Keratinocyte (primary cell): Measurements from ENCODE around the gene MRGPRF. TPM values are rescaled to one million over a fixed set of nuclear protein-coding genes. Genes with fewer than 3 reads are reported as not detected.

Experiments
- DNase-seq: peaks from one replicate; pipeline ENCODE4 v3.0.0-alpha.2; 2011; ENCODE audit warnings: low read depth, missing footprints, low spot score
- FAIRE-seq: peaks from 2 replicates; lab custom pipeline; 2011; peaks lifted over from hg19 to GRCh38; lab: Jason Lieb, UNC
- H2AFZ ChIP-seq: 2 replicates; pipeline ENCODE4 v1.6.0; 2012; ENCODE audit warnings: low read length, control low read depth, inconsistent platforms; ENCODE audit not compliant: control insufficient read depth
- H3K27ac ChIP-seq: 2 replicates; pipeline ENCODE4 v1.5.1; 2011; ENCODE audit warnings: low read length; ENCODE audit not compliant: control insufficient read depth, insufficient read depth
- H3K27me3 ChIP-seq: 3 replicates; pipeline ENCODE4 v1.6.0; 2011; ENCODE audit warnings: low read length; ENCODE audit not compliant: control insufficient read depth, insufficient read depth; ENCODE audit errors: extremely low read depth
- H3K36me3 ChIP-seq, 2 experiments: 2 replicates in 1 of 2; 3 replicates in 1 of 2; pipeline ENCODE4 v1.5.1; 2011; ENCODE audit warnings: low read length in 2 of 2, mild to moderate bottlenecking in 1 of 2; ENCODE audit not compliant: control insufficient read depth in 2 of 2, insufficient read depth in 2 of 2; ENCODE audit errors: extremely low read depth in 1 of 2
- H3K4me1 ChIP-seq: 3 replicates; pipeline ENCODE4 v1.5.1; 2011; ENCODE audit warnings: low read length; ENCODE audit not compliant: control insufficient read depth, insufficient read depth; ENCODE audit errors: extremely low read depth
- H3K4me2 ChIP-seq: 3 replicates; pipeline ENCODE4 v1.6.0; 2011; ENCODE audit warnings: low read depth, low read length; ENCODE audit not compliant: control insufficient read depth, insufficient read depth; ENCODE audit errors: extremely low read depth
- H3K4me3 ChIP-seq, 3 experiments: fragments of 200-600 bp in 1 of 3; sonication (generic) in 1 of 3; 2 replicates in 2 of 3; 3 replicates in 1 of 3; pipeline ENCODE4 v1.5.1; 2011 to 2016; ENCODE audit warnings: low read length in 3 of 3, mild to moderate bottlenecking in 3 of 3, control low read depth in 2 of 3, inconsistent platforms in 1 of 3, low read depth in 1 of 3, mixed read lengths in 1 of 3, mixed run types in 1 of 3, moderate library complexity in 1 of 3; ENCODE audit not compliant: control insufficient read depth in 2 of 3, insufficient read depth in 2 of 3; ENCODE audit errors: extremely low read depth in 1 of 3
- H3K79me2 ChIP-seq: 2 replicates; pipeline ENCODE4 v1.6.0; 2012; ENCODE audit warnings: low read length; ENCODE audit not compliant: control insufficient read depth, insufficient read depth
- H3K9ac ChIP-seq: 3 replicates; pipeline ENCODE4 v1.6.0; 2011; ENCODE audit warnings: low read length; ENCODE audit not compliant: control insufficient read depth, insufficient read depth; ENCODE audit errors: extremely low read depth
- H3K9me1 ChIP-seq: 3 replicates; pipeline ENCODE4 v1.6.0; 2011; ENCODE audit warnings: low read length; ENCODE audit not compliant: control insufficient read depth, insufficient read depth; ENCODE audit errors: extremely low read depth
- H3K9me3 ChIP-seq: 2 replicates; pipeline ENCODE4 v1.5.1; 2012; ENCODE audit warnings: low read depth, low read length; ENCODE audit not compliant: control insufficient read depth
- H4K20me1 ChIP-seq: 3 replicates; pipeline ENCODE4 v1.6.0; 2011; ENCODE audit warnings: low read length; ENCODE audit not compliant: control insufficient read depth, insufficient read depth; ENCODE audit errors: extremely low read depth
- CTCF ChIP-seq, 3 experiments: IDR thresholded peaks in 1 of 3; conservative IDR thresholded peaks in 1 of 3; optimal IDR thresholded peaks in 1 of 3; 2 replicates in 2 of 3; 3 replicates in 1 of 3; pipeline versions ENCODE3 to v1.5.1; 2011; ENCODE audit warnings: low read length in 3 of 3, mild to moderate bottlenecking in 3 of 3, moderate library complexity in 2 of 3, control low read depth in 1 of 3, inconsistent platforms in 1 of 3; ENCODE audit not compliant: insufficient read depth in 2 of 3; ENCODE audit errors: extremely low read depth in 1 of 3
- EZH2 ChIP-seq: IDR thresholded peaks from one replicate; pipeline ENCODE4 v1.6.1; 2012; ENCODE audit warnings: inconsistent platforms, mild to moderate bottlenecking, low read length, moderate library complexity
- dilution Hi-C: fragments of 300-500 bp; cut with MboI; formaldehyde crosslinking; loops from one replicate; pipeline ENCODE4 v1.7.0; 2020; ENCODE audit warnings: low sequenced_read_pairs; ENCODE audit not compliant: extremely low pct_ligation_motif_present
- polyA plus RNA-seq, 5 experiments: library from polyadenylated mRNA; depleted of rRNA in 3 of 5; stranded (reverse) in 3 of 5; stranded (forward) in 1 of 5; unstranded in 1 of 5; fragments of >200 nt; gene quantifications; 1 replicate in 1 of 5; 2 replicates in 3 of 5; 3 replicates in 1 of 5; pipeline versions ENCODE4 v1.2.1 to v1.2.3, GENCODE V29; 2011 to 2012; ENCODE audit warnings: missing spikeins in 2 of 5, low read depth in 1 of 5, low replicate concordance in 1 of 5

Gene MRGPRF
- polyA plus RNA-seq, 1 donor (not counting 4 experiments of a cell fraction or from before 2014, with no cell fraction given), result not detected

GRCh38 chr11:69014898-69015549, 2.0 kb upstream of the MRGPRF start:
- H3K36me3 ChIP-seq, result no peaks in the 10 kb centered on the region
- H3K27ac ChIP-seq, result no peak overlapping the region
- no peak for FAIRE-seq
- peaks cover 12% of the 10 kb centered on the region for H3K4me1 ChIP-seq
- no peaks in the 10 kb centered on the region for H4K20me1 ChIP-seq
- H2AFZ ChIP-seq, result no peak overlapping the region
- dilution Hi-C loops, result no loop called here
- no peak overlapping the region for H3K9ac ChIP-seq
- no peak for TF ChIP-seq EZH2
- TF ChIP-seq CTCF (optimal IDR thresholded peaks at IDR 0.05 in 1 of 3, IDR thresholded peaks at IDR 0.05 in 1 of 3, conservative IDR thresholded peaks at IDR 0.05 in 1 of 3; ENCODE audit: extremely low read depth in 1 of 3, insufficient read depth in 2 of 3, low read length in 3 of 3), result no peak
- no peaks in the 10 kb centered on the region for H3K9me1 ChIP-seq
- DNase-seq, result no peak
- no peak overlapping the region for H3K4me3 ChIP-seq
- H3K9me3 ChIP-seq, result no peaks in the 10 kb centered on the region
- no peaks in the 10 kb centered on the region for H3K79me2 ChIP-seq
- H3K27me3 ChIP-seq, result peaks cover 34% of the 10 kb centered on the region
- H3K4me2 ChIP-seq, result no peak overlapping the region

- Histone ChIP-seq H2AFZ (no peak overlapping the region), H3K27ac (no peak overlapping the region)
- dilution Hi-C loops, result no loop called here
Observed at GRCh38 chr11:69014084-69014851, 1.2 kb upstream of the MRGPRF start.

More at GRCh38 chr11:69014084-69014851, 1.2 kb upstream of the MRGPRF start:
- Histone ChIP-seq H3K4me2 (no peak overlapping the region), H4K20me1 (no peaks in the 10 kb centered on the region), H3K9me1 (peaks cover under 1% of the 10 kb centered on the region), H3K9ac (no peak overlapping the region), H3K4me3 (no peak overlapping the region), H3K4me1 (peaks cover 20% of the 10 kb centered on the region), H3K79me2 (no peaks in the 10 kb centered on the region), H3K36me3 (no peaks in the 10 kb centered on the region), H3K27me3 (peaks cover 31% of the 10 kb centered on the region), H3K9me3 (no peaks in the 10 kb centered on the region)
- TF ChIP-seq EZH2 (no peak), CTCF (optimal IDR thresholded peaks at IDR 0.05 in 1 of 3, IDR thresholded peaks at IDR 0.05 in 1 of 3, conservative IDR thresholded peaks at IDR 0.05 in 1 of 3; ENCODE audit: extremely low read depth in 1 of 3, insufficient read depth in 2 of 3, low read length in 3 of 3) (no peak)
- DNase-seq (no peak), FAIRE-seq (no peak)
